GM19099 (cell line): Measurements from ENCODE around the gene SLC17A7.

Experiments used
- POLR2A ChIP-seq: IDR thresholded peaks from 3 replicates; pipeline ENCODE4 v1.6.1; 2011; ENCODE audit warnings: low read depth; ENCODE audit not compliant: insufficient read length; ENCODE audit errors: extremely low read depth

SLC17A7 gene

GRCh38 chr19:49455773-49456172 lies 14.4 kb upstream of the SLC17A7 start:
- no peak for TF ChIP-seq POLR2A

- no peak for TF ChIP-seq POLR2A
Measured at GRCh38 chr19:49453757-49454240, 12.5 kb upstream of the SLC17A7 start.

GRCh38 chr19:49453013-49453756 lies 11.9 kb upstream of the SLC17A7 start, which contains the start of gene ALDH16A1:
Gene ALDH16A1, plus strand, starts transcription at chr19:49453225. Its CDS starts 107 bp downstream, at chr19:49453332.
- TF ChIP-seq POLR2A = peak; percentile 98

GRCh38 chr19:49451430-49452181 lies 10.3 kb upstream of the SLC17A7 start, which contains the start of gene PIH1D1:
Gene PIH1D1, minus strand, starts transcription at chr19:49451814. Its CDS starts 240 bp downstream, at chr19:49451574.
- peak; percentile 83 for TF ChIP-seq POLR2A

DNA sequence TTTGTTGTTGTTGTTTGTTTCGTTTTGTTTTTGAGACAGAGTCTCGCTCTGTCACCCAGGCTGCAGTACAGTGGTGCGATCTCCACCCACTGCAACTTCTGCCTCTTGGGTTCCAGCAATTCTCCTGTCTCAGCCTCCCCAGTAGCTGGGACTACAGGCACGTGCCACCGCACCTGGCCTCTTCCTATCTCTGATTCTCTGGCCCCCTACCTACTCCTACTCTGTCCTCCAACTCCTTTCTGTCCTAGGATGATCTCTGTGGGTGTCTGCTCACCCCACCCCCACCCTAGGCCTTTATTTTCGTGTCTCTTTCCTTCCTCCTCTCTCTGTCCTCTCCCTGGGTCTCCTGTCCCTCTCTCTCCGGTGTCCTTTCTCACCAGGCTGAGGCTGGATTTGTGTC lies 9.1 kb upstream of the SLC17A7 start:
- TF ChIP-seq POLR2A = no peak

- no peak for TF ChIP-seq POLR2A
Measured at GRCh38 chr19:49448432-49448786, 7.1 kb upstream of the SLC17A7 start.

- TF ChIP-seq POLR2A = no peak
Measured at GRCh38 chr19:49447485-49448431, 6.4 kb upstream of the SLC17A7 start.

DNA sequence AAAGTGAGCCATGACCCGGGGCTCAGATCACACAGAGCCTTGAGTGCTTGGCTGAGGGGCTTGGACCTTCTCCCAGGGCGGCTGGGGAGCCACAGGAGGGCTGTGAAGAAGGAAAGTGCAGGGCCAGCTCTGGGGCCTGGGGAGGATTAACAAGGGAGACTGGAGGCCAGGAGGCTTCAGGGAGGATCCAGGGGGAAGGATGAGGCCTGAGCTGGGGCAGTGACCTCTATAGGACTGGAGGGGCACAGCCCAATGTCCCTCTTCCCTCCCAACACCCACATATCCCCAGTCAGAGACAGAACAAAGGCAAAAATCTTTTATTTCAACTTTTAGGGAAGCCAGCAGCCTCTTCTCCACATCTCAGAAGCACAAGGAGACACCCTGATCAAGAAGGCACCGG lies 4.7 kb upstream of the SLC17A7 start:
- TF ChIP-seq POLR2A = no peak

DNA sequence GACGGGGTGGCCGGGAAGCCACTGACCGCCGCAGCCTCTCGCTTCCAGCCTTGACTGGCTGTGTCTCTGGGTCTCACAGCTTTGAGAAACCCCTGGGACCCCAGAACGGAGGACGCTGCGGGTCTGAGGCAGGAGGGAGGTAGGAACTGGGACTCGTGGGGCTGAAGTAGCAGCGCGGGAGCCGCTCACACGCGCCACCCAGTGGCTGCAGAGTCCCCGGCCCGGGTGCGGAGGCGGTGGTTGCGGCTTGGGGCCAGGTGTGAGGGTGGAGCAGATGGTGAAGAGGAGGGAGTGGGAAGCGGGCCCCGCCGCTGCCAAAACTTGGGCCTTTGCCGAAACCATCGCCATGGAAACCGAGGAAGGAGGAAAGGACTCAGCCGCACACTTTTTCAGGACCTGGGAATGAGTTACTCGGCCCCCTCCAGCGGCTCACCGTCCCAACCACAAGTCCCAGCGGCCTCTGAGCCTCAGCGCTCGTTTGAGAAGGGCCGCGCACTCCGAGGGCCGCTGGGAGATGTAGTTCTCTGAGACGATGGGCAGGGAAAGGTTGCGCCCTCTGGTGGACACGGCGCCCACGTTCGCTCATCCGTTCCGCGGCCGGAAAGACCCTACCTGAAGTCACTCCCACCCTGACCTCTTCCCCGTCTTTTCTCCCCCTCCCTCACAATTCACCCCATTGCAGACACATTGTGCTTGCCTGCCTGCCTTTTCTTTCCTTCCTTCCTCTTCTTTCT lies 2.2 kb upstream of the SLC17A7 start:
- TF ChIP-seq POLR2A = no peak

GRCh38 chr19:49442771-49443365 lies 1.5 kb upstream of the SLC17A7 start:
- TF ChIP-seq POLR2A = no peak

DNA sequence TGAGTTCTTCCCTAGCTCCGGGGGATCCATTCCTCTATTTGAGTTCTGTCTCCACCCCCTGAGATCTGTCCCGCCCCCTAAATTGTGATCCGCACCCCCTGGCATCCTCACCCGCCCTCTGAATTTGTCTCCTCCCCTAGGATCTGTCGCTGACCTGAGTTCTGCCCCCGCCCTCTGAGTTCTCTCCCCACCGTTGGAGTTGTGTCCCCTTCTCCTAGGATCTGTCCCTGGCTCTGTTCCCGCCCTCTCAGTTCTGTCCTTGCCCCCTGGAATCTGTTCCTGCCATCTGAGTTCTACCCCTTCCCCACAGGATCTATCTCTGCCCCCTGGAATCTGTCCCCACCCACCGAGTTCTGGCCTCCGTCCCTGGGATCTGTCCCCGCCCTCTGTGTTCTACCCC lies 1.0 kb upstream of the SLC17A7 start:
- no peak for TF ChIP-seq POLR2A

DNA sequence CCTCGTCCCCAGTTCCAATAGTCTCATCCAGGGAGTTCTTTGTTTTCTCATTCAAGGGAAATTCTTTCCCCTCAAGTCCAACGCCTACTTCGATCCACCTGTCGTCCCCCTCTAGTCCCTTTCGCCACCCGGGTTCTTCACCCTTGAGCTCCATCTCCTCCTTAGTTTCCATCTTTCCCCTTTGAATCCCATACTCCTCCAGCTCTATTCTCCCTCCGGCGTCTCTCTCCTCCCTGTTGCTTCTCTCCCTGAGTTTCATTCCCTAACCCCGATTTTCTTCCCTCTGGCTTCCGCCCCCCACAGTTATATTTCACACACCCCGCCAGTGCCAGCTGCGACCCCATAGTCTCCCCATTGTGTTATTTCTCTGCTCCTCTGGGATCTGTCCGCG lies 628 bp upstream of the SLC17A7 start:
- TF ChIP-seq POLR2A = no peak

GRCh38 chr19:49440439-49441209 lies 703 bp downstream of the SLC17A7 start:
- no peak for TF ChIP-seq POLR2A

GRCh38 chr19:49439836-49440235 lies 1.5 kb downstream of the SLC17A7 start:
- no peak for TF ChIP-seq POLR2A

GRCh38 chr19:49438261-49438660 lies 3.1 kb downstream of the SLC17A7 start:
- TF ChIP-seq POLR2A = no peak
